Limb (tissue), 2 donors: ENCODE data around the gene NEK6.
A peak's percentile ranks its signal among the peaks of the same experiment; 100 is the strongest.

Experiments used
- DNase-seq, 2 donors: peaks; one replicate each; pipeline ENCODE4 v3.0.0-alpha.2; 2016; ENCODE audit errors: extremely low spot score in 2 of 2

The NEK6 gene

DNA sequence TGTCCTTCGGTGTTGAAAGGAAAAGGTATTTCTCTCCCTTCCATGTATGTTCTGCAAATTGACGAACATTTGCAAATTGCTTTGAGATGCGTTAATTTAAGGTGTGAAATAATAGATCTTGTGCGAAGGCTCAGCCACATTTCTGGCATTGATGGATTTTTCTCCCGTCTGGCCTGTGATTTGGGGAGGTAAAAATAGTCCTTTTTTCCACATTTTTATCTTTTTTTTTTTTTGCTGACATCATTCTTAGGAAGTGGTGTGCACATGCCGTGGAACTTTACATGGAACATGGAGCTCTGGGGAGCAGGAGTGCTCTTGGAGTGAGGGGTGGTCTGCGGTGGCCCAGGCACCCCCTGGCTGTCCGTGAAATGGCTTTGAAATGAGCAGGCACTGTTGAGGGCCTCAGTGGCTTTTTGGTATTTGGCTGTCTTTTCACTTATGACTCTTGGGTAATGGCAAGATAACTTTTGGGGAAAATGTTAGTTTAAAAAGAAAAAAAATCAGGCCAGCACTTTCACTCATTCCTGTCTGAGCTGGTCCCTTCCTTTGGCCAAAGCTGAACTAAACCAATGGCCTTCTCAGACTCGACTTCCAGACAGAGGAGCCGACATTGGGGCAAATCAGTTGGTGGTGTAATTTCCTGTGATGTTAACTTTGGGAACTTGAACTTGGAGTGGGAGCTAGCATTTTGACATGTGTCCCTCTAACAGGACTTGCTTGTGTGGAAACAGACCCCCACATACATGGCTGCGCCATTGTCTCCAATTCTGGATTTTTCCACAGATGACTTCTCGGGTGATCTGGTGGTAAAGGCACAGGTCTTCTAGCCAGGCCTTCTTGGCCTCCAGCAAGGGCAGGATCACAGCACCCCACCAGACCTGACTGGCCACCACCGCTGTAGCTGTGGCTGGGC is 4.2 kb downstream of the NEK6 start:
- DNase-seq = peak in 1 of 2 donors; percentile 42

DNA sequence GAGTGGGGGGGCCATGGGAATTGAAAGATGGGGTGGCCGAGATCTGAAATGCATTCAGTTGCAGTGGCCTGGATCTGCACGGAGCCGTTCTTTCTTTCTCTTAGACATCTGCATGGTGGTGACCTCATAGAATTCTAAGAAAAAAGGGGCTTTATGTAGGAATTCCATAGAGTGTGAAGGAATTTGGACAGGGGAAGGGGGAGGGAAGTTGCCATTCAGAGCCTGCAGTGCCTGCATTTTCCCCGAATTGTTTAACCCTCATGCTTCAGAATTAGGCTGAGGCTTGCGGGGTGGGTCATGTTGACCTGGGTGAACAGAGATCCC is 4.9 kb downstream of the NEK6 start:
- DNase-seq = peak; percentile 58 to 74

DNA sequence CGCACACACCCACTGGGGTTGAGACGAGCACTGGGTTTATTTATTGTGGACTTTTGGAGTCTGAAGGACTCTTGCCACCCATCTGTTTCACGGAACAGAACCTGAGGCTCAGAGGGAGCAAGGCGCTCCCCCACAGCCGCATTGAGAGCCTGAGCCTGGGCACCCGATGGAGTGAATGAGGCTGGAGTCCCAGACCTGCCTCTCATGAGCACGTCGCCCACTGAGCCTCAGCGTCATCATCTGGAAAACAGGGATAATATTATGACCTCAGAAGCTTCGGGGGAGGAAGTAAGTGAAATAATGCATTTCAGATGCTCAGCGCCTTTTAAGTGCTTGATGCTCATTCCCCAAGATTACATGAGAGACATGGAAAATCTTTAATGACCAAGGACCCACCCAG is 5.5 kb downstream of the NEK6 start:
- DNase-seq = no peak

DNA sequence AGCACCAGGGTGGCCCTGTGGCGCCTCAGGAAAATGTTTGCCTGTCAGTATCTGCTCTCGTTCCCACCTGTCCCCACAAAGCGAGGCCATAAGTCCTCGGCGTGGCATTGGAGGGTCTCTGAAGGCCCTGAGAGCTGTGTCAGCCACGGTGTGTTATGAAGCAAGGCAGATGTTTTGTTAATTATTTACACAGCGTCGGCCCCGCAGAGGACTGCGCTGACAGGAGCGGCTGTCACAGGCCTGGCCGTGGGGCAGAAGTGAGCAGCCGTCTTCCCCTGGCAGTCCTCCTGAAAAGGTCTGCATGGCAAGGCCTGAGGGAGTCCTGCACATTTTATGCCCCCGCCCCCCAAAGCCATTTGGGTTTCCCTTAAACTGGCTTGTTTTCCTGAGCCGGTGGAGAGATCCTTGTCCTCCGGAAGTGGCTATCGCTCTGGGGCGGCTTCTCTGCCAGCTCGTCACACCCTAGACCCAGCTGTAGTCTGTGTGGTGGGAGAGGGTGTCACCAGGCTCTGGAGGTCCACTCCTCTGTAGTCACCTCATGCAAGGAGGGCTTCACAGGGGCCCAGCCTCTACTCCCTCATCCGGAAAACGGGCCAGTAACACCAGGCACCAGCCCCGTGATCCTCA is 6.2 kb downstream of the NEK6 start:
- DNase-seq = peak in 1 of 2 donors; percentile 45

DNA sequence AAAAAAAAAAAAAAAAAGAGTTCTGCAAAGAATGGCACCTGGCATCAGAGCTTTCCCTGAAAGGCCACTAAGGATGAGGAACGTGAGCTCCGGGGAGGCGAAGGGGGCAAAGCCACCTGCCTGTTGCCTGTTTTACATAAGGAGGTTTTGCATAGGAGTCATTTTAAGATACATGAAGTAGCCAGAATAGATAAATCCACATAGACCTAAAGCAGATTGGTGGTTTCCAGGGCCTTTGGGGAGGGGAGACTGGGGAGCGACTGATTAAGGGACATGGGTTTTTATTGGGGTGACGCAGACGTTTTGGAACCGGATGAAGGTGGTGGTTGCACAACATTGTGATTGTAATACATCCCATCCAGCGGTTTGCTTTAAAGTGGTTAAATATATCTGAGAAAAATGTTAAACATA is 7.1 kb downstream of the NEK6 start:
- DNase-seq = no peak

DNA sequence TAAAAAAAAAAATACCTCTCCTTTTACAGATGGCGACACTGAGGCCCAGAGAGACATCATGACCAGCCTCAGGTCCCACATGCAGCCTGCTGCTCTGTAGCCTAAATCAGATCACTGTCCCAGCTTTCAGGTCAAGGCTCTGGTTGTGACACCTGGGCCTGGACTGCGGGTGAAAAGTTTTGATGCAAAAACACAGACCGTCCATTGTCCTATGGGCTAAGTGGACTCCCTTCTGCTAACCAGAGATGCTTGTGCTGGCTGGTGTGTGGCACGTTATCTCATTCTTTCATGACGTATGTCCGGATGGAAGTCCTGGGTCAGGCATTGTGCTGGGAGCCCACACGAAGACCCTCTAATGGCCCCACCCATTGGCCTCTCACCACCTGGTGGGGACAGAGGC is 7.8 kb downstream of the NEK6 start:
- no peak for DNase-seq

DNA sequence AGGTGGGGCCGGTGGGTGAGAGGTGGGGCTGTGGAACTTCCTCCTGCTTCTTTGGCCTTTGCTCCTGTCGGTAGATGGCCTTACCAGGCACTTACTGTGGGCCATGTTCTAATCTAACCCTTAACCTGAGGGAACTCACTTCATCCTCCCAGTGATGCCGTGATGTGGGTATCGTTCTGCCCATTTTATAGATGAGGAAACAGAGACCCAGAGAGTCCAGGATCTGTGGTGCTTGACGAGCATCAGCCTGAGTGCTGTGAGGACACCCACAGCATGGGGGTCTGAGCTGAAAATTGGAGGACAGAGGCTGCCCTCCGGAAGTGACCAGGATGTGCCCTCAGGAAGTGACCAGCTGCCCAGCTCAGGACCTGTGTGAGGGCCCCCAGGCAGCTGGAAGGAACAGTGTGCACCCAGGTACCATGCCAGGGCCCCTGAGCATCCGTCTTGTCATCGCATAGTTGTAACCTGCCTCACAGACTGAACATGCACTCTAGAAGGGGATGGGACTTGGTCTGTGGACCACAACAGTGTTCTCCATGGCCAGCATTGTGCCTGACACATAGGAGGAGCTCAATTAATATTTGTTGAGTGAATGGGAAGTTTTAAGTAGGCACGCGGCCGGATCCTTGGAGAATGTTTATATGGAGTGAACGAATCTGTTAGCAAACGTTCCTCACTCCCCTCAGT is 8.5 kb downstream of the NEK6 start:
- no peak for DNase-seq

DNA sequence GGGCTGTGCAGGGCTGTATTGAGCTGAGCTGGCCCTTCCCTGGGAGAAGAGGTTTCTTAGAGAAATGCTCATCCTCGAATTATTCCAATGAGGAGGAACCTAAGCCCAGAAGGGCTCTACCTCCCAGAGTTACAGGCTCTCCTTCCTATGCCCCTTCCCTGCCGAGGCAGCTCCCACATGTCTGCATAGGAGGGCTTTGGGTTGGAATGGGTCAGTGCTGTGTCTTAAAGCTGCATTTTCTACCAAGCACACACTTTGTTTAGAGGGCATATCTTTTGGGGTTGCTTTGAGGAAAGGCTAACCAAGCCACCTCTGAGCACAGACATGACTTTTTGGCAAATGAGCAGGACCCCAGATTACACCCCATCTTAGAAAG is 9.1 kb downstream of the NEK6 start:
- no peak for DNase-seq

DNA sequence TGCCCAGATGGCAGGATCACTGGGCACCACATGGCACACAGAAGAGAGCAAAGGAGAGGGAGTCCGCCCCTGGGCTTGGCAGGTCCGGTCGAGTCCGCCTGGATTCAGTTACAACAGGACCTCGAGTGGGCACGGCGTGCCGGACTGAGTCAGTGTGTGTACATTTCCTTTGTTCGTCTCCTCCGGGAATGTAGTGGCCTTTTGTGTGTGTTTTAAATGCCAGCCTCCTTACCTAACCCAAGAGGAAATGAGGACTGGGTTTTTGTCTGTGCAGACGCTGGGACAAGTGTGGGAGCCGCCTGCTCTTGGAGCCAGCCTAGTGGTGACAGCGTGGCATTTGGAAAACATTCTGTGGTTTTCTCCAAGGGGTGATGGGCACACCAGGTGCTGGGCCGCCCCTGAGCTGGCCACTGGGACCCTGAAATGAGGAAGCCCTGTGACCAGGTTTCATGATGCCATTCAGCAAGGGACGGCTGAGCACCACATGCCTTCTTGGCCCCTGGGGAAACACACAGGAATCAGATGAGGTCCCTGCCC is 9.6 kb downstream of the NEK6 start:
- no peak for DNase-seq

DNA sequence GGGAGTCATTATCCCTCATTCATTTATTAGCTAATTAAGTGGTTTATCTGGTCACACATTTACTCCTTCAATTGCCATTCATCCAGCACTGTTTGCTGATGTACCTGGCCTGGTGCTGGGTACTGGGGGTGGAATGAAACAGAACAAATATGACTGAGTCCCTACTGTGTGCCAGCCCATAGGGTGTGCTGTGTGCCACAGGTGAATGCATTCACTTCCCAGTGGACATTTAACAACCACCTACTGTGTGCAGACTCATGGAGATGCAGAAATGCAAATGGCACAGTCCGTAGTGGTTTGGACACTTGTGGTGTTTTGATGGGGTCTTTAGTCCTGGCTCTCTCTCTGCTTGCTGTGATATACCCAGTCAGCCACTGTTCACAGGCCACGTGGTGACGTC is 10.5 kb downstream of the NEK6 start:
- DNase-seq = no peak

DNA sequence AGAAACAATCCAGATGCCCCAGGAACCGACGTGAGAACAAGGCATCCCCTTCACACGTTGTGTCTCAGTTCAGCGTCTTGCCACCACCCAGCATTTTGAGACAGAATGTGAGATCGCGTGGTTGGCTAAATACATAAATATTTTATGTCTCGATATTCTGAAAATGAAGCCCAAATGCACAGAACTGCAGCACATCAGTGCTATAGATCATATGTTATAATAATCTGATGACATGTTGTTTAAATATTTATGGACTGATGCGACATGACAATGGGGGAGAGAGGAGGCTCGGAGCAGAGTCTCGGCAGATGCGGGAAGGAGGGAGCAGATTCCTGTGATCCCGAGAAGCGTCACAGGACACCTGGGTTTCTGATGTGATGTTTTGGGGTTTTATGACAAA is 10.9 kb downstream of the NEK6 start:
- no peak for DNase-seq

DNA sequence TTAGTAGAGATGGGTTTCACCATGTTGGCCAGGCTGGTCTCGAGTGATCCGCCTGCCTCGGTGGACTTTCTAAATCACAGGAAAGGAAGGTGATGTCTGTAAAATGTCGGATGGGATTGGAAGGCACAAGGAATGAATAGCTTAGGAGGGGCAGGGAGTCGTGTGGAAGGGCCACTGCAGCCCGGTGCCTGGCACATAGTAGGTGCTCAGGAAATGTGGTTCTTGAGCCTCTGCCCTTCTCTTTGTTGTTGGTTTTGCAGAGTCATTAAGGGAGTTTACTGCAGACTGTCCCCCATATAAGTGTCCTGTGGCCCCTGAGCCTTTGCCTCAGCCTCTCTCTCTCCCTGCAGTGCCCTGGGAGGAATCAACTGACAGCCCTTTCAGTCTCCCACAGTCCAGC is 11.8 kb downstream of the NEK6 start:
- no peak for DNase-seq

DNA sequence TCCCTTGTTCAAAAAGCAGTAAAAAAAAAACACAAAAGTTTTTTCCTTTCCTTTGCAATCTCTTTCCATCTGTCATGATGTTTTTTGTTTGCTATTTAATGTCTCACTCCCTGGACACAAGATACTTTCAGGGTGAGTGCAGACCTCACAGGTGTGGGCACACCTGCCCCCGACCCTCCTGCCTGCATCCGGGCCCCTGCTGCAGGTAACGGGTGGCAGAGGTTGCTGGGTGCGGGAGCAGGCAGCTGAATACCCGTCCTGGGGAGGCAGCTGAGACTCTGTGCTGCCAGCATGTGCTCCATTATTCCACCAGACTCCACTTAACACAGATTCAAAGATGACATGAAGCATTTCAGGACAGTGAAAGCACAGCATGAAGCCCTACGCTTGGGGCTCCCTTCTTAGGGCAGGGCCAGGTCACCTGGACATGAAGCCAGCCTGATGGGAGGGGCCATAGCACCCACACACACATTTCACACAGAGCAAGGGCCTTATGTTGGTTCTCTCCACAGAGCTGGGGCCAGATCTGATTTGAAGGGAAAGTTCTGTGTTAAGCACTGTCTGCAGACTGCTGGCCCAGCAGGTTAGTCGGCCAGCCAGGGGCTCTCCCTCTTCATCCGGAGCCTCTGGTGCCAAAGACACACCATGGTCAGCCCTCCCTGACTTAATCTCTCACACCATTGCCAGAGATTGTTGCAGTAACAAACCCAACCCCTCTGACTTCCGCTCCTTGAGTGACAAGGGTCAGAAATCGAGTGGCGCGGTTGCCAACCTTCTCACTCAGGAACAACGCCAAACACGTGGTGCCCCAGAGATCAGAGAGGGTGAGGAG is 13.0 kb downstream of the NEK6 start:
- no peak for DNase-seq

DNA sequence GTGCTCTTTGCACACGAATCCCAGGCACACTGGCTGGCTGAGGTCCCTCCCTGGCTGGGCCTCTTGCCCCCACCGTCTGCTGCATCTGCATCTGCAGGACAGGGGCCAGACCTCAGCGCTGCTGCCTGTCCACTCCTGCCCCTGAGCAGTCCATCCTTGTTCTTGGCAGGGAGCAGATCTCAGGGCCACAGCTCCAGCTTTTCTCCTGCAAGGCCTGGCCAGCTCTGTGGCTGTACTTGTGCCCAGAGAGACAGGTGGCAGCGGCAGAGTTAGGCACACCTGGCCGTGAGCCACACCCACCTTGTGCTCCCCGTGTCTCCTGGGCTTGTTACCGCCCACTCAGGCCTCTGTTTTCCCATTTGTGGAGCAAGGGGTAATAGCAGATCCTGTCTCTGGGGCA is 13.9 kb downstream of the NEK6 start:
- DNase-seq = no peak

DNA sequence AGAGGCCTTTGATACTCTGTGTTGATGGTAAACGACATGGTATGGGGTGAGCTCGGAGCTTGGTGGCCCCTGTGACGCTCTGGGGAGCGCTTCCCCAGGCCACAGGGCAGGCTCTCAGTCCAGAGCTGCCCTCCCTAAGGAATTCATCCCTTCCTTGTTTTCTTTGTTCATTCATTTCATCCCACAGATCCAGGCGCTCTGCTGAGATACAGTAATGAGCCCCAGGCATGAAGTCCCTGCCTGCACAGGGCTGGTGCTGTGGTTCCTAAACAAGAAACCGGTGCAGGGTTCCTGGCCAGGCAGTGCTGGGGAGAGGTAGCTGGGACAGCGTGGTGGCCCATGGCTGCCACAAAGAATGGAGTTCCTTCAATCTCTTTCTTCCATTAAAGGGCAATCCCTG is 14.4 kb downstream of the NEK6 start:
- DNase-seq = no peak

DNA sequence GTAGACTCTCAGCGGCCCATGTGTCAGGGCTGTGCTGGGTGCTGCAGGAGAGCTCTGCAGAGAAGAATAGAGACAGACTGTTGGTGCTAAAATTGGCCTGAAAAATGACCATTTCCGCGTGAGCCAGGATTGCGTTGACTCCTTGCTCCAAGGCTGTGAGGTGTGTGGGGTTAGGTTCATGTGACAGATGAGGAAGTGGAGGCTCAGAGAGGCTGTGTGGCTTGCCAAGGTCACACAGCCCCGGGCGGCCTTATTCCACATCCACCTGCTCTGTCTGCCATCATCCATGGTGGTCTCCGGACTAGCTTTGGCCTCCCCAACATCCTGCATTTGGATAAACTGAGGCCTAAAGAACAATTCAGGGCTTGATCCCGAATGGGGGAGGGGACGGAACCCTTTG is 15.2 kb downstream of the NEK6 start:
- DNase-seq = no peak

DNA sequence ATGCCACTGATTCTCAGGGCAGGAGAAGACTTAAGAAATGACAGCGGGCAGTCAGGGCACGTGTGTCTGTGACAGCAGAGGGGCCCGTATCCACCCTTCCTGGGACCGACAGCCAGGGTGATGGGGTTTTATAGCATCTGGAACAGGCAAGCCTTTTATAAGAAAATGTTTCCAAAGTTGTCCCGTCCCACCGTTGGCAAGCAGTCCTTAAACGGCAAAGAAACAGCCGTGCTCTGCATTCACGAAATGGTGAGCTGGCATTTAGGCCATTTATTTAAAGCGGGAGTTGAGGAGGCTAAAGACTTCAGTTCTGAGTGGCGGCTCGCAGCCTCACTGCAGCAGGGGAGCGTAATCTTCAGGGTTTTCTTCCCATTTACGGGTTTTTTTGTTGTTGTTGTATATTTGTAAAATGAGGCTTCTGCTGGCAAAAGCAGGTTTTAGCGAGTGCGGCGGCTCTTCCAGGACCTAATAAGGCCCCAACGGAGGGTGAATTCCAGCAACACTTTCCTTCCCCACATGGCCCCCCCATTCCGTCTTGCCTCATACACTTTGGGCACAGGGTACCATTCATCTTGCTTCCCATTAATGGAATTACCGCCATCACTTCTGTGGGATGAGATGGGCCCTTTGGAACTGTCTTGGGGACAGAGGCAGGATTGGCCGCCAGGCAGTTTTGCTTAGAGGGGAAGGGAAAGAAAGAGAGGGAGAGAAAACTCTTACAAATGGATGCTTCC is 15.8 kb downstream of the NEK6 start:
- no peak for DNase-seq

DNA sequence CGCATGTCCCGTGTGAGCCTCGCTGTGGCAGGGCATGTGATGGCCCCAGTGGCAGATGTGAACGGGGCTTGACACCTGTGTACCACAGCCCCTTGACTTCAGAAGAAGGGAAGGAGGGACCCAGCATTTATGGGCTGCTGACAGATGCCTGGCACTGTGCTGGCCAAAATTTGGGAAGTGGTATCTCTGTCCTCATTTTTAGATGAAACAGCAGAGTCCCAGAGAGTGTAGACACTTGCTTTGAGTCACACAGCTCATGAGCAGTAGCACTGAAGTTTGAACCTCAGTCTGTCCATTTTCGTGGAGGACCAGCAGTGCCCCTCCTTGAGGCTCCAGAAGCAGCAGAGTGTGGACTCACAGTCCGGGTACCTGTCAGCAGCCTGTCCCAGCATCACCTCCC is 16.5 kb downstream of the NEK6 start:
- DNase-seq = no peak

DNA sequence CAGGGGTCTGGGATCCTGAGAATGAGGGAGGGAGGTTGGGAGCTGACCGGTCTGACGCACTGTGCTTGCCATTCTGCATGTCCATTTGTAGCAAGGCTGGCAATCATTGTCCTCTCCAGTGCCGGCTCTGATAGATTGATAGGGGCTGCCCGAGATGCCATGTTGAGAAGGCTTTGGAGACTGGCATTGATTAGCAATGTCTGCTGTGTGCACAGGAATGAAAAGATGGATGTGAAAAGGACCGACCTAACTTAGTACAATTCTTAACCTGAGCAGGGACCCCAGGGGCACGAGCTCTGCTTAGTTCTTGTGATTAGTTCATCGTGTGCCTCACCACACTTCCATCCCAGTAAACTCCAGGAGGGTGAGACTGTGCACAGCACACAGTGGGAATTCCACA is 17.0 kb downstream of the NEK6 start:
- DNase-seq = no peak

DNA sequence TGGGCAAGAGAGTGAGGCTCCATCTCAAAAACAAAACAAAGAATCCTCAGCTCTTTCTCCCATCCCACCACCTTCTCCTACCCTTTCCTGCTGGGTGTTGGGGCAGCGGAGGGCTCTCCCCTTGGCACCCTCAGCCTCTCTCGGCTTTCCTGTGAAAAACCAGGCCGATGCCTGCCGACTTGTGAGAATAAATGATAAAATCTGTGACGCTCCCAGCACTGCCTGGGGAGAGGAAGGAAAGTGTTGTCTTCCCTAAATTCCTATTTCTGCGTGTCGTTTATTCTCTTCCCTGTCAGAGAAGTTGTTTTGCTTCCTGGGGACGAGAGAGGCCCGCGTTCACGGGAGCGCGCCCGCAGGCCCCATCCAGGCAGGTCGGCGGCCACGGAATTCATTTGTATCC is 19.7 kb downstream of the NEK6 start:
- no peak for DNase-seq

DNA sequence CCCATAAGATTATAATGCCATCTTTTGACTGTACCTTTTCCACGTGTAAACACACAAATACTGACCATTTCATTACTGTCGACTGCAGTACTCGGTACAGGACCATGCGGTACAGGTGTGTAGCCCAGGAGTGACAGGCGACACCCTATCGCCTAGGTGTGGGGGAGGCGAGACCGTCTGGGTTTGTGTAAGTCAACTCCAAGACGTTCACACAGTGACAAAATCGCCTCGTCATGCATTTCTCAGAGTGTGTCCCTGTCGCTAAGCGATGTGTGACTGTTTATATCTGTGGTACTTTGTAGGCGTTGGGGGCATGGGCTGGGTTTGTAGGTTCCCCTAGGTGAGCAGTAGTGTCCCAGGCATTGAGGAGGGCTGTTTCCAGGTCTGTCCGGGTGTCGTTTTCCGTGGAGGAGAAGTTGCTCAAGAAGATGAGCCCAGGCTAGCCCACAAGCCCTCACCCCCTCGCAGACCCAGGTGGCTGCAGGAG is 20.3 kb downstream of the NEK6 start:
- DNase-seq = no peak
